HepG2 (cell line): ENCODE measurements around the gene GPC6. TPM values are rescaled to one million over a fixed set of nuclear protein-coding genes. Genes with fewer than 3 reads are reported as not detected.

Experiments
- ATM ChIP-seq: fragments of 450-650 bp; IDR thresholded peaks from 2 replicates; pipeline ENCODE4 v1.7.1; 2017; ENCODE audit warnings: mild to moderate bottlenecking, borderline replicate concordance
- FOXA3 ChIP-seq: IDR thresholded peaks from 2 replicates; pipeline ENCODE4 v1.6.1; 2016; ENCODE audit warnings: missing genetic modification reagents, missing compliant biosample characterization
- HDAC2 ChIP-seq: sonication (generic); formaldehyde crosslinking; IDR thresholded peaks from 2 replicates; pipeline ENCODE4 v1.4.0; 2020; ENCODE audit warnings: missing genetic modification reagents
- HNF4G ChIP-seq, 2 experiments: sonication (generic) in 1 of 2; formaldehyde crosslinking in 1 of 2; IDR thresholded peaks; 2 replicates each; pipeline versions ENCODE4 v1.4.0 to v1.6.1; 2011 to 2020; ENCODE audit warnings: borderline replicate concordance in 2 of 2, low read depth in 2 of 2, mild to moderate bottlenecking in 2 of 2, low read length in 1 of 2, missing genetic modification reagents in 1 of 2, moderate library complexity in 1 of 2
- HOXA5 ChIP-seq: sonication (generic); formaldehyde crosslinking; IDR thresholded peaks from 2 replicates; pipeline ENCODE4 v1.4.0; 2020; ENCODE audit warnings: missing genetic modification reagents
- KDM5B ChIP-seq: sonication (generic); formaldehyde crosslinking; IDR thresholded peaks from 2 replicates; pipeline ENCODE4 v1.4.0; 2020; ENCODE audit warnings: missing genetic modification reagents, mild to moderate bottlenecking, borderline replicate concordance
- MIXL1 ChIP-seq: IDR thresholded peaks from 2 replicates; pipeline ENCODE4 v1.6.1; 2016
- NFIB ChIP-seq: sonication (generic); formaldehyde crosslinking; IDR thresholded peaks from 2 replicates; pipeline ENCODE4 v1.9.0; 2021; ENCODE audit warnings: missing genetic modification reagents, mild to moderate bottlenecking, borderline replicate concordance
- NFIC ChIP-seq: IDR thresholded peaks from 2 replicates; pipeline ENCODE4 v1.6.1; 2012; ENCODE audit warnings: mild to moderate bottlenecking, low read length, inconsistent platforms
- NR2F1 ChIP-seq, 2 experiments: fragments of 450-650 bp in 1 of 2; formaldehyde crosslinking in 1 of 2; IDR thresholded peaks; 2 replicates each; pipeline versions ENCODE4 v1.5.0 to v1.6.1; 2016 to 2020; ENCODE audit warnings: mild to moderate bottlenecking in 1 of 2, missing compliant biosample characterization in 1 of 2, missing genetic modification reagents in 1 of 2, moderate library complexity in 1 of 2
- RARA ChIP-seq: IDR thresholded peaks from 2 replicates; pipeline ENCODE4 v1.6.1; 2016; ENCODE audit warnings: missing genetic modification reagents, missing compliant biosample characterization
- SOX5 ChIP-seq: IDR thresholded peaks from 2 replicates; pipeline ENCODE4 v1.6.1; 2016; ENCODE audit warnings: borderline replicate concordance
- XBP1 ChIP-seq: sonication (generic); formaldehyde crosslinking; IDR thresholded peaks from 2 replicates; pipeline ENCODE4 v1.5.0; 2020; ENCODE audit warnings: missing genetic modification reagents
- ZNF292 ChIP-seq: sonication (generic); formaldehyde crosslinking; IDR thresholded peaks from 2 replicates; pipeline ENCODE4 v1.8.1; 2022; ENCODE audit warnings: mild to moderate bottlenecking, low read depth, missing genetic modification reagents, borderline replicate concordance
- polyA plus RNA-seq, 8 experiments: library from polyadenylated mRNA; depleted of rRNA in 3 of 8; stranded (reverse) in 7 of 8; unstranded in 1 of 8; fragments of >200 nt; fragmentation: Illumina TruSeq in 4 of 8; extraction: Trizol in 4 of 8; gene quantifications; 2 replicates each; pipeline versions ENCODE4 v1.2.1 to v1.2.3, GENCODE V29; 2011 to 2016; ENCODE audit warnings: low read depth in 4 of 8, missing spikeins in 1 of 8, mixed read lengths in 1 of 8; ENCODE audit not compliant: insufficient read depth in 1 of 8
- total RNA-seq, 5 experiments: library from RNA; depleted of rRNA; stranded (reverse); fragments of >200 nt; fragmentation: Illumina TruSeq; extraction: Trizol; gene quantifications; 2 replicates each; pipeline ENCODE4 v1.2.3, GENCODE V29; 2016; ENCODE audit warnings: low read depth in 1 of 5
- TF ChIP-seq, protein P1 (sequence below): sonication (generic); formaldehyde crosslinking; IDR thresholded peaks from 2 replicates; pipeline ENCODE4 v1.9.0; 2021; ENCODE audit warnings: missing genetic modification reagents, borderline replicate concordance
- TF ChIP-seq, protein P2 (sequence below): IDR thresholded peaks from 2 replicates; pipeline ENCODE4 v1.4.0; 2020; ENCODE audit warnings: mild to moderate bottlenecking, missing genetic modification reagents
- TF ChIP-seq, protein P3 (sequence below): sonication (generic); formaldehyde crosslinking; IDR thresholded peaks from 2 replicates; pipeline ENCODE4 v1.4.0; 2020; ENCODE audit warnings: missing genetic modification reagents
- TF ChIP-seq, protein P4 (sequence below): sonication (generic); formaldehyde crosslinking; IDR thresholded peaks from 2 replicates; pipeline ENCODE4 v1.8.0; 2022; ENCODE audit warnings: mild to moderate bottlenecking, missing genetic modification reagents, borderline replicate concordance
- TF ChIP-seq, protein P5 (sequence below): IDR thresholded peaks from 2 replicates; pipeline ENCODE4 v1.6.1; 2016; ENCODE audit warnings: missing biosample characterization, missing genetic modification reagents, low read depth

GPC6 gene
- total and polyA plus RNA-seq, 2 of the 13 experiments (the other 11 are each of a cell fraction or from before 2014, with no cell fraction given): 24.5 to 33.9 TPM

DNA sequence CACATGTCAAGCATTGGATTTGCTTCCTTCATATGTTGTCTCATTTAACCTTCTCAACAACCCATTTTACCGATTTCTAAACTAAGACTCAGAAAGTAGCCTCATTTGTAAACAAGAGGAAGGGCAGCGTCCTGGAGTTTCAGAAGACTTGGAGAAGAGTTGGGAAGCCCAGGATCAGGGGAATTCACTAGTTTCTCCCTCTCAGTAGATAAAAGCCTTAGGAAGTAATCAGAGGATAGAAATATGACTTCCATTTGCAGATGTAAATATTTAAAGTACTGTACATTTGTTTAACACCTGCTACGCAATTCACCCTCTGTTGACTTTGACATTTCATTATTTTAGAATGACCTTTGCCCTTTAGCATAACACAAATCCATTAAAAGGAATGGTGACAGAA is 1036.4 kb downstream of the GPC6 start (continued):
- TF ChIP-seq, protein P1, sequence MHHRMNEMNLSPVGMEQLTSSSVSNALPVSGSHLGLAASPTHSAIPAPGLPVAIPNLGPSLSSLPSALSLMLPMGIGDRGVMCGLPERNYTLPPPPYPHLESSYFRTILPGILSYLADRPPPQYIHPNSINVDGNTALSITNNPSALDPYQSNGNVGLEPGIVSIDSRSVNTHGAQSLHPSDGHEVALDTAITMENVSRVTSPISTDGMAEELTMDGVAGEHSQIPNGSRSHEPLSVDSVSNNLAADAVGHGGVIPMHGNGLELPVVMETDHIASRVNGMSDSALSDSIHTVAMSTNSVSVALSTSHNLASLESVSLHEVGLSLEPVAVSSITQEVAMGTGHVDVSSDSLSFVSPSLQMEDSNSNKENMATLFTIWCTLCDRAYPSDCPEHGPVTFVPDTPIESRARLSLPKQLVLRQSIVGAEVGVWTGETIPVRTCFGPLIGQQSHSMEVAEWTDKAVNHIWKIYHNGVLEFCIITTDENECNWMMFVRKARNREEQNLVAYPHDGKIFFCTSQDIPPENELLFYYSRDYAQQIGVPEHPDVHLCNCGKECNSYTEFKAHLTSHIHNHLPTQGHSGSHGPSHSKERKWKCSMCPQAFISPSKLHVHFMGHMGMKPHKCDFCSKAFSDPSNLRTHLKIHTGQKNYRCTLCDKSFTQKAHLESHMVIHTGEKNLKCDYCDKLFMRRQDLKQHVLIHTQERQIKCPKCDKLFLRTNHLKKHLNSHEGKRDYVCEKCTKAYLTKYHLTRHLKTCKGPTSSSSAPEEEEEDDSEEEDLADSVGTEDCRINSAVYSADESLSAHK: no peak
- TF ChIP-seq HNF4G (IDR thresholded peaks at IDR 0.05; ENCODE audit: borderline replicate concordance, low read depth, low read length): peak; percentile 28; the same call in 1 of the 2 replicates
- no peak for TF ChIP-seq HNF4G (CRISPR knock-in tag; IDR thresholded peaks at IDR 0.05; ENCODE audit: borderline replicate concordance, low read depth)
- TF ChIP-seq HDAC2 (CRISPR knock-in tag): 0 out of 2 replicates have a peak, but pooled peaks have one; percentile 42
- no peak for TF ChIP-seq ZNF292 (CRISPR knock-in tag)
- peak; percentile 67 for TF ChIP-seq SOX5
- peak; percentile 14; the same call in 1 of the 2 replicates for TF ChIP-seq MIXL1 (CRISPR knock-in tag)
- TF ChIP-seq, protein P2, sequence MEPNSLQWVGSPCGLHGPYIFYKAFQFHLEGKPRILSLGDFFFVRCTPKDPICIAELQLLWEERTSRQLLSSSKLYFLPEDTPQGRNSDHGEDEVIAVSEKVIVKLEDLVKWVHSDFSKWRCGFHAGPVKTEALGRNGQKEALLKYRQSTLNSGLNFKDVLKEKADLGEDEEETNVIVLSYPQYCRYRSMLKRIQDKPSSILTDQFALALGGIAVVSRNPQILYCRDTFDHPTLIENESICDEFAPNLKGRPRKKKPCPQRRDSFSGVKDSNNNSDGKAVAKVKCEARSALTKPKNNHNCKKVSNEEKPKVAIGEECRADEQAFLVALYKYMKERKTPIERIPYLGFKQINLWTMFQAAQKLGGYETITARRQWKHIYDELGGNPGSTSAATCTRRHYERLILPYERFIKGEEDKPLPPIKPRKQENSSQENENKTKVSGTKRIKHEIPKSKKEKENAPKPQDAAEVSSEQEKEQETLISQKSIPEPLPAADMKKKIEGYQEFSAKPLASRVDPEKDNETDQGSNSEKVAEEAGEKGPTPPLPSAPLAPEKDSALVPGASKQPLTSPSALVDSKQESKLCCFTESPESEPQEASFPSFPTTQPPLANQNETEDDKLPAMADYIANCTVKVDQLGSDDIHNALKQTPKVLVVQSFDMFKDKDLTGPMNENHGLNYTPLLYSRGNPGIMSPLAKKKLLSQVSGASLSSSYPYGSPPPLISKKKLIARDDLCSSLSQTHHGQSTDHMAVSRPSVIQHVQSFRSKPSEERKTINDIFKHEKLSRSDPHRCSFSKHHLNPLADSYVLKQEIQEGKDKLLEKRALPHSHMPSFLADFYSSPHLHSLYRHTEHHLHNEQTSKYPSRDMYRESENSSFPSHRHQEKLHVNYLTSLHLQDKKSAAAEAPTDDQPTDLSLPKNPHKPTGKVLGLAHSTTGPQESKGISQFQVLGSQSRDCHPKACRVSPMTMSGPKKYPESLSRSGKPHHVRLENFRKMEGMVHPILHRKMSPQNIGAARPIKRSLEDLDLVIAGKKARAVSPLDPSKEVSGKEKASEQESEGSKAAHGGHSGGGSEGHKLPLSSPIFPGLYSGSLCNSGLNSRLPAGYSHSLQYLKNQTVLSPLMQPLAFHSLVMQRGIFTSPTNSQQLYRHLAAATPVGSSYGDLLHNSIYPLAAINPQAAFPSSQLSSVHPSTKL: peak; percentile 89
- peak; percentile 87 for TF ChIP-seq FOXA3
- TF ChIP-seq NFIB: no peak
- TF ChIP-seq, protein P3, sequence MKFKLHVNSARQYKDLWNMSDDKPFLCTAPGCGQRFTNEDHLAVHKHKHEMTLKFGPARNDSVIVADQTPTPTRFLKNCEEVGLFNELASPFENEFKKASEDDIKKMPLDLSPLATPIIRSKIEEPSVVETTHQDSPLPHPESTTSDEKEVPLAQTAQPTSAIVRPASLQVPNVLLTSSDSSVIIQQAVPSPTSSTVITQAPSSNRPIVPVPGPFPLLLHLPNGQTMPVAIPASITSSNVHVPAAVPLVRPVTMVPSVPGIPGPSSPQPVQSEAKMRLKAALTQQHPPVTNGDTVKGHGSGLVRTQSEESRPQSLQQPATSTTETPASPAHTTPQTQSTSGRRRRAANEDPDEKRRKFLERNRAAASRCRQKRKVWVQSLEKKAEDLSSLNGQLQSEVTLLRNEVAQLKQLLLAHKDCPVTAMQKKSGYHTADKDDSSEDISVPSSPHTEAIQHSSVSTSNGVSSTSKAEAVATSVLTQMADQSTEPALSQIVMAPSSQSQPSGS (CRISPR knock-in tag): no peak
- TF ChIP-seq, protein P4, sequence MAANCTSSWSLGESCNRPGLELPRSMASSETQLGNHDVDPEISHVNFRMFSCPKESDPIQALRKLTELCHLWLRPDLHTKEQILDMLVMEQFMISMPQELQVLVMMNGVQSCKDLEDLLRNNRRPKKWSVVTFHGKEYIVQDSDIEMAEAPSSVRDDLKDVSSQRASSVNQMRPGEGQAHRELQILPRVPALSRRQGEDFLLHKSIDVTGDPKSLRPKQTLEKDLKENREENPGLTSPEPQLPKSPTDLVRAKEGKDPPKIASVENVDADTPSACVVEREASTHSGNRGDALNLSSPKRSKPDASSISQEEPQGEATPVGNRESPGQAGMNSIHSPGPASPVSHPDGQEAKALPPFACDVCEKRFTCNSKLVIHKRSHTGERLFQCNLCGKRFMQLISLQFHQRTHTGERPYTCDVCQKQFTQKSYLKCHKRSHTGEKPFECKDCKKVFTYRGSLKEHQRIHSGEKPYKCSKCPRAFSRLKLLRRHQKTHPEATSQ (CRISPR knock-in tag): no peak
- TF ChIP-seq KDM5B (CRISPR knock-in tag): no peak
- TF ChIP-seq RARA (CRISPR knock-in tag): peak; percentile 77
- TF ChIP-seq XBP1 (CRISPR knock-in tag): no peak
- TF ChIP-seq NR2F1 (CRISPR knock-in tag; IDR thresholded peaks at IDR 0.05): peak in 1 of 2 experiments; percentile 76; a peak in 3 of 4 replicates
- TF ChIP-seq, protein P5, sequence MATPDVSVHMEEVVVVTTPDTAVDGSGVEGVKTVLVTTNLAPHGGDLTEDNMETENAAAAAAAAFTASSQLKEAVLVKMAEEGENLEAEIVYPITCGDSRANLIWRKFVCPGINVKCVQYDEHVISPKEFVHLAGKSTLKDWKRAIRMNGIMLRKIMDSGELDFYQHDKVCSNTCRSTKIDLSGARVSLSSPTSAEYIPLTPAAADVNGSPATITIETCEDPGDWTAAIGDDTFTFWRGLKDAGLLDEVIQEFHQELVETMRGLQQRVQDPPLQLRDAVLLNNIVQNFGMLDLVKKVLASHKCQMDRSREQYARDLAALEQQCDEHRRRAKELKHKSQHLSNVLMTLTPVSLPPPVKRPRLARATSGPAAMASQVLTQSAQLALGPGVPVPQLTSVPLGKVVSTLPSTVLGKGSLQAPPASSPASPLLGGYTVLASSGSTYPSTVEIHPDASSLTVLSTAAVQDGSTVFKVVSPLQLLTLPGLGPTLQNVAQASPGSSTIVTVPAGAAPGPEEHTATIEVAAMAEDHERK: no peak
- peak; percentile 44; the same call in 1 of the 2 replicates for TF ChIP-seq HOXA5 (CRISPR knock-in tag)
- TF ChIP-seq ATM: no peak
- TF ChIP-seq NFIC: peak; percentile 72; the same call in 1 of the 2 replicates
